HepG2 (cell line): ENCODE results near the gene CALCR. TPM values are rescaled to one million over a fixed set of nuclear protein-coding genes. Genes with fewer than 3 reads are reported as not detected.
A peak's percentile ranks its signal among the peaks of the same experiment; 100 is the strongest.

Experiments used
- ATAC-seq: fragments of 200-7000 bp; cut with Tn5 transposase; 3 replicates; pipeline ENCODE4 v1.9.1; 2020; ENCODE audit warnings: mild to moderate bottlenecking, moderate library complexity
- BruUV-seq: library from RNA; stranded (reverse); fragments of 400-500 nt; replicated peaks from 2 replicates; lab custom pipeline; 2021; lab: Mats Ljungman, UMichigan
- CTCF ChIA-PET: fragments of 300-600 bp; formaldehyde crosslinking; extraction: SDS; loops from one replicate; lab custom pipeline; 2021; ENCODE audit warnings: low total read pairs, inconsistent platforms, low intra/inter-chr PET ratio; lab: Yijun Ruan, JAX
- POLR2A ChIA-PET: fragments of 350-600 bp; sonication (Branson Sonifier 250); formaldehyde crosslinking; loops from one replicate; lab custom pipeline; 2020; ENCODE audit warnings: antibody characterized with exemption, inconsistent platforms; lab: Yijun Ruan, JAX
- DNase-seq: peaks from one replicate; pipeline ENCODE4 v3.0.0-alpha.2; 2015; ENCODE audit warnings: low spot score
- FAIRE-seq: peaks from 3 replicates; lab custom pipeline; 2011; peaks lifted over from hg19 to GRCh38; lab: Jason Lieb, UNC
- H2AFZ ChIP-seq: one replicate; pipeline ENCODE4 v1.6.1; 2011; ENCODE audit warnings: low read length, inconsistent platforms
- H3K27ac ChIP-seq: fragments of 300-600 bp; 3 replicates; pipeline ENCODE4 v1.8.0; 2011; ENCODE audit warnings: mixed run types, mild to moderate bottlenecking, mixed read lengths, low read length, inconsistent platforms; ENCODE audit not compliant: insufficient read depth; ENCODE audit errors: extremely low read length
- H3K27me3 ChIP-seq, 2 experiments: fragments of 200-600 bp in 1 of 2; 2 replicates in 1 of 2; 3 replicates in 1 of 2; pipeline versions ENCODE4 v1.6.0 to v1.8.0; 2011; ENCODE audit warnings: low read length in 2 of 2, mild to moderate bottlenecking in 2 of 2, moderate library complexity in 2 of 2, inconsistent platforms in 1 of 2; ENCODE audit not compliant: insufficient read depth in 2 of 2, control insufficient read depth in 1 of 2
- H3K36me3 ChIP-seq, 2 experiments: fragments of 200-600 bp in 1 of 2; replicated peaks in 1 of 2; 2 replicates in 1 of 2; 3 replicates in 1 of 2; pipeline versions ENCODE4 v1.5.1 to v1.8.0; 2011; ENCODE audit warnings: low read length in 2 of 2, inconsistent platforms in 1 of 2; ENCODE audit not compliant: insufficient read depth in 2 of 2, control insufficient read depth in 1 of 2
- H3K4me1 ChIP-seq: 2 replicates; pipeline ENCODE4 v1.5.1; 2012; ENCODE audit warnings: low read length, inconsistent platforms; ENCODE audit not compliant: insufficient read depth
- H3K4me2 ChIP-seq: 2 replicates; pipeline ENCODE4 v1.6.0; 2011; ENCODE audit warnings: low read depth, low read length, inconsistent platforms
- H3K4me3 ChIP-seq, 3 experiments: fragments of 200-600 bp in 1 of 3; sonication (generic), shearing (Covaris generic) in 1 of 3; replicated peaks in 1 of 3; 2 replicates each; pipeline ENCODE4 v1.5.1; 2011 to 2016; ENCODE audit warnings: low read length in 3 of 3, inconsistent platforms in 2 of 3, low read depth in 2 of 3, mild to moderate bottlenecking in 2 of 3, control low read depth in 1 of 3, mixed read lengths in 1 of 3; ENCODE audit not compliant: insufficient read depth in 1 of 3
- H3K79me2 ChIP-seq: one replicate; pipeline ENCODE4 v1.6.1; 2011; ENCODE audit warnings: low read length, inconsistent platforms; ENCODE audit not compliant: insufficient read depth
- H3K9ac ChIP-seq: 2 replicates; pipeline ENCODE4 v1.6.0; 2011; ENCODE audit warnings: mild to moderate bottlenecking, low read depth, low read length, inconsistent platforms; ENCODE audit not compliant: insufficient read depth
- H3K9me3 ChIP-seq: 2 replicates; pipeline ENCODE4 v1.5.1; 2012; ENCODE audit warnings: mild to moderate bottlenecking, low read length
- H4K20me1 ChIP-seq: 2 replicates; pipeline ENCODE4 v1.6.0; 2011; ENCODE audit warnings: inconsistent platforms, mild to moderate bottlenecking, low read length, moderate library complexity; ENCODE audit not compliant: insufficient read depth
- EEA1 ChIP-seq: sonication (generic); formaldehyde crosslinking; IDR thresholded peaks from 2 replicates; pipeline ENCODE4 v1.5.1; 2020; ENCODE audit warnings: mild to moderate bottlenecking, missing genetic modification reagents, borderline replicate concordance
- NCOR1 ChIP-seq: fragments of 200-600 bp; sonication (generic); IDR thresholded peaks from 2 replicates; pipeline ENCODE4 v1.7.0; 2017; ENCODE audit warnings: antibody characterized with exemption, low read length, borderline replicate concordance
- NFIB ChIP-seq: sonication (generic); formaldehyde crosslinking; IDR thresholded peaks from 2 replicates; pipeline ENCODE4 v1.9.0; 2021; ENCODE audit warnings: missing genetic modification reagents, mild to moderate bottlenecking, borderline replicate concordance
- RARA ChIP-seq: IDR thresholded peaks from 2 replicates; pipeline ENCODE4 v1.6.1; 2016; ENCODE audit warnings: missing genetic modification reagents, missing compliant biosample characterization
- RFX5 ChIP-seq: IDR thresholded peaks from 2 replicates; pipeline ENCODE4 v1.6.1; 2011; ENCODE audit warnings: low read depth, low read length, improper control_type of control experiment
- THAP7 ChIP-seq: sonication (generic); formaldehyde crosslinking; IDR thresholded peaks from 2 replicates; pipeline ENCODE4 v1.8.1; 2023; ENCODE audit warnings: mild to moderate bottlenecking, missing genetic modification reagents
- U2AF2 ChIP-seq: fragments of 200-400 bp; formaldehyde crosslinking; IDR thresholded peaks from 2 replicates; pipeline ENCODE4 v1.6.1; 2017; ENCODE audit warnings: low read depth, mild to moderate bottlenecking, low read length
- ZNF841 ChIP-seq: sonication (generic); formaldehyde crosslinking; IDR thresholded peaks from 2 replicates; pipeline ENCODE4 v1.8.1; 2023; ENCODE audit warnings: missing genetic modification reagents, borderline replicate concordance
- WGBS: methylation state at CpG from one replicate; pipeline ENCODE4 v1.1.6; 2017; ENCODE audit warnings: low lambda C conversion rate; 5-methylcytosine and 5-hydroxymethylcytosine counted together
- in situ Hi-C: cut with HindIII; loops from 2 replicates; pipeline ENCODE4 v1.10.0; 2017; ENCODE audit warnings: low pct_unique_long_range_greater_than_20kb; ENCODE audit not compliant: extremely low pct_ligation_motif_present
- intact Hi-C: fragments of 100-400 bp; cut with micrococcal nuclease; formaldehyde crosslinking; loops from one replicate; pipeline ENCODE4 v1.10.0; 2022; ENCODE audit not compliant: unreplicated experiment
- polyA plus RNA-seq, 8 experiments: library from polyadenylated mRNA; depleted of rRNA in 3 of 8; stranded (reverse) in 7 of 8; unstranded in 1 of 8; fragments of >200 nt; fragmentation: Illumina TruSeq in 4 of 8; extraction: Trizol in 4 of 8; gene quantifications; 2 replicates each; pipeline versions ENCODE4 v1.2.1 to v1.2.3, GENCODE V29; 2011 to 2016; ENCODE audit warnings: low read depth in 4 of 8, missing spikeins in 1 of 8, mixed read lengths in 1 of 8; ENCODE audit not compliant: insufficient read depth in 1 of 8
- total RNA-seq, 5 experiments: library from RNA; depleted of rRNA; stranded (reverse); fragments of >200 nt; fragmentation: Illumina TruSeq; extraction: Trizol; gene quantifications; 2 replicates each; pipeline ENCODE4 v1.2.3, GENCODE V29; 2016; ENCODE audit warnings: low read depth in 1 of 5

The CALCR gene
- total and polyA plus RNA-seq, 2 of the 13 experiments (the other 11 are each of a cell fraction or from before 2014, with no cell fraction given), result not detected

GRCh38 chr7:93516834-93517233, 57.7 kb downstream of the CALCR start (continued):
- TF ChIP-seq NFIB (no peak), RARA (no peak), NCOR1 (no peak), ZNF841 (CRISPR knock-in tag) (no peak), EEA1 (CRISPR knock-in tag) (no peak), U2AF2 (no peak)
- TF ChIP-seq, all 625 proteins: peak for 0

DNA sequence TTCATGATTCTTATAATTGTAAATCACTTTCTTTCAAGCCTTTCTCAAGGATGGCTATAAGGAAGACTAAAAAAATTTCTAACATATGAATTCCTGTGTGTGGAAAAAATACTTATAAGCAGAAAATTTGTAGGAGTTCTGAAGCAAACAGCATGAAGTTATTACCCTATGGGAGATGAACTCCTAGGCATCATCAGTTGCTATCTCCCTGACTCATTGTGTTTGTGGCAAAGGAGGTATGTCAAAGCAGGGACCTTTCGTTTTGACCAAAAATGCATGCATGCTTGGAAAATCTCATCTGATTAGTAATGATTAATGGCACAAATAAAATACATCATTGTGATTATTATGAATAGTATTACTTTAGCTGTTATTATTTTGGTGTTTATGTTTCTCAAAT, 59.4 kb downstream of the CALCR start:
- in situ Hi-C loops (no loop called here), intact Hi-C loops (no loop called here)
- DNase-seq (no peak), ATAC-seq (no peak), FAIRE-seq (no peak)
- WGBS, result 0% methylated on average over 1 of the region's 1 CpG
- Histone ChIP-seq H3K27ac (no peak overlapping the region), H3K27me3 (no peaks in the 10 kb centered on the region), H3K4me2 (no peak overlapping the region), H3K4me1 (no peaks in the 10 kb centered on the region), H3K79me2 (no peaks in the 10 kb centered on the region), H3K9ac (no peak overlapping the region), H3K4me3 (no peak overlapping the region), H2AFZ (no peak overlapping the region), H4K20me1 (no peaks in the 10 kb centered on the region), H3K9me3 (no peaks in the 10 kb centered on the region), H3K36me3 (no peaks in the 10 kb centered on the region)
- TF ChIP-seq THAP7 (CRISPR knock-in tag) (no peak), RFX5 (peak; percentile 88)
- no TSS peak for BruUV-seq
- POLR2A ChIA-PET, result no interaction called here
- CTCF ChIA-PET, result no interaction called here
